8988T (cell line): ENCODE data around the gene ZNF593OS.

Experiments
- DNase-seq: peaks from one replicate; pipeline ENCODE4 v3.0.0; 2011

Gene ZNF593OS

DNA sequence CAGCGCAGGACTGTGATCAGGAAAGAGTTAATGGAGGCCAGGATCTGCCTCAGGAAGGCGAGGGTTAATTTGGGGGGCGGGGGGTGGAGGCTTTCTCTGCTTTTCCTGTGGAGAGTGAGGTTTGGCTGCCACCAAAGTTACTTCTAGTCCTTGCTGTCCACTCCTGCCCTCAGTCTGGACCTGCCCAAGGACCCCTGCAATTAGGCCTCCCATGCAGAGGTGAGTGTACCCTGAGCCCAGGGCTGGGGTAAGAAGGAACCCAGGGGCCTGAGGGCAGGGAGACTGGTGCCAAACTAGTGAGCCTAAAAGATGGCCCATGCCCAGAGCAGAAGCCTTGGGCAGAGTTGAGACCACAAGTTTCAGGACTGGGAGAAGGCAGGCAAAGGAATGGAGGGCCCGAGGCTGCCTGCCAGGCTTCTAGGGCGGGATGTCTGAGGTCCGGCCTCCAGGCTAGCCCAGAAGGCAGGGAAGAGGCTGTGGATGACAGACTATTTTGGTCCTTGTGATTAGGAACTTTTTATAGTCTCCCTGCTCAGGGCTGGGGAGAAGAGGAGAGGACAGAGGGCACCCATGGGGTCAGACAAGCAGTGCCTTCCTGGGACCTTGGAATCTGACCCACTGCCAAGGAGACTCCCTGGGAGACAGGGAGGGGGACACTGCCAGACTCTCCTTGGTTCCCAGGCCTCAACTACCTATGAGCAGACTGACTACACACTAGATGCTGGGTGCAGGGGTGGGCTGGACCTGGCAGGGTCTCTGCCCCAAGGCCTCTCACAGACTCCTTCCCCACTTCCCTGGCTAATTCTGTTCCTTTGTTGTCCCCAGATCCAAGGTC, 12.5 kb downstream of the ZNF593OS start, which contains the start of gene FAM110D:
Gene FAM110D (plus strand): TSS at position 172 of the 835 bp plus-strand sequence. CDS start 2,213 bp downstream, outside the sequence.
- no peak for DNase-seq

DNA sequence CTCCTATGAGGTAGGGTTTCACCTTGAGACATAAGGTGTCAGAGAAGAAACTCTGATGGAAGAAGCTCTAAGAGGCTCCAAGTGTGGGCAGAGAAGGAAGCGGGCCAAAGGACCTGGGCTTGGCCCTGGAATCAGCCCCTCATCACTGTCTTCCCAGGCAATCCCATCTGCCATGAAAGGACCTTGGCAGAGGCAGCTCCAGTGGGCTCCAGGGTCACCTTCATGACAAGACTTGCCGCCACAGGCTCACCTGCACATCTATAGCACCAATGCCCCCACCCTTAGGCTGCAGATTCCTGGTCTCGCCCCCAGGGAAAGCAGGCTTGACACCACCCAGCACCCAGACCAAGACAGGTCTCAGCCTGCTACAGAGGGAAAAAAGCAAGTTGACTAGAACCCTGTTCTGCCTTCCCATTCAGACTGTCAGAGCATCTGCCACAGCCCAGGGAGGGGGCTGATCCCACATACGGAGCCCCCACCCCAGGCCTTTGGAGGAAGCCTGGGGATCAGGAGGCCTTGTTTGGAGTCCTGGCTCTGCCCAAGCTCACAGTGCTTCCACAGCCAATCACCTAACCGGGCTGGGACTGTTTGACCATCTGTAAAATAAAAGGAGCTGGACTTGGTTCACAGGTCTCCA, 13.2 kb downstream of the ZNF593OS start:
- no peak for DNase-seq

DNA sequence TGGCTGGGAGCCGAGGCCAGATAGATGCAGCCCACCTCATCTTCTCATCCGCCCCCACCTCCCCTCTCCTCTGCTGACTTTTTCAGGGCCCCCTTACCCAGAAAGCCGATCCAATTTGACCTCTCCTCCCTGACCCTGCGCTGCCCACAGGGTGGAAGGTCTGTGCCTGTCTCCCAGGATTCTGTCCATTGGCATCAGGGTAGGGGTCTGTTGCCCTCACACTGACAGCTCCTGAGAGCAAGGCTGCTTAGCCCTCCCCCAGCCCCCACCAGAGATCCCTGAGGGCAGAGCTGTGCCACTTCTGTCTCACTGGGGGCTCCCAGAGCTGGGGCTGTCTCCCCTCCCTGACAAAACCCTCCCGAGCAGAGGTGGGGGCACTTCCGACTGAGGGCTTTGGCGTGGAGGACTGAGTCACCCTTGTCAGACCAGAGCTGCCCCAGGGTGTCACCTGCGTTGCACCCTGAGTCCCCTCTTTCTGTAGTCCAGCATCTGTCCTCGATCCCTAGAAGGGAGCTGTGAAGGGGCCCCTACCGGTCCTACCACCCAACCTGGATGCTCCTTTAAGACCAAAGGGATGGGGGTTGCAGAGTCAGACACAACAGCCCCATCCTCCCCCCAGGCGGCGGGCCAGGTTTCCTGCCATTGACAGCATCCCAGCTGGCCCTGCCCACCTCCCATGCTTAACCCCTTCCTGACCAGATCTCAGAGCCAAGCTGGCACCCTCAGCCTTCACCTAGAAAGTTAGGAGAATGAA, 15.2 kb downstream of the ZNF593OS start:
- DNase-seq = no peak

DNA sequence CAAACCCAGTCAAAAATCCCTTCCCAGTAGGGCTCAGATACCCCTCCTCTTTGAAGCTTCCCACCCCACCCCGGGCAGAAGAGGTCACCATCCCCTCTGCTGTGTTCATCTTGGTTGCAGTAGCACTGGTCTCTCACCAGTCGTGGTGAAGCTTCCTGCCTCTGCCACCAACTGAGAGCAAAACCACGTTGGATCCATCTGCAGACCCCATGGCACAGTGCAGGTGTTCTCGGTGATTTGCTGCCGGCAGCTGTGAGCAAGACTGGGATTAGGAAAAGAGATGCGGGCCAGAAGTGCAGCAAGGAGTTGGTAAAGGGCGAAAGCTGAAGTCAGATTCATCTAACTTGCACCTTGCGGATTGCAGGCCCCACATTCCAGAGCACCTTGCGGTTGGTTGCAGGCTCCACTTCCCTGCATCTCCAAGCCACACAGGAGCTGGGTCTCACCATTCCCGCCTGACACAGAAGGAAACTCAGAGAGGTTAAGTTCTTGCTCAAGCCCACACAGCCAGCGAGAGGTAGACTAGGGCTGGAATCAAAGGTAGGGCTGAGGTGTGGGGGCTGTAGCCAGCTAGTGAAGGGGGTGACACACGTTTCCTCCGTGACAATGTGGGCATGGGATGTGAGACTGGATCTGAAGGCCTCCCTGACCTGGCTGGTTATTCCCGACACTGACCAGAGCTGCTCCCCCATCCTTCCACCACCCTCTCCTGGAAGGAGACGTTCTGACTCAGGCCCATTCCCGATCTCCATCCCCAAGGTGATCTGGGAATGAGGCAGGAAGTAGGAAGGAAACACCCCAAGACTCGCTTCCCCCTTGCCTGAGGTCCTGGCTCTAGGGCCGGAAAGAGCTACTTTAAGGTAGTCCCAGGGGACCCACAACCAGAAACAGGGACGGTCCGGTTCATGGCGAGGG, 16.0 kb downstream of the ZNF593OS start:
- no peak for DNase-seq

DNA sequence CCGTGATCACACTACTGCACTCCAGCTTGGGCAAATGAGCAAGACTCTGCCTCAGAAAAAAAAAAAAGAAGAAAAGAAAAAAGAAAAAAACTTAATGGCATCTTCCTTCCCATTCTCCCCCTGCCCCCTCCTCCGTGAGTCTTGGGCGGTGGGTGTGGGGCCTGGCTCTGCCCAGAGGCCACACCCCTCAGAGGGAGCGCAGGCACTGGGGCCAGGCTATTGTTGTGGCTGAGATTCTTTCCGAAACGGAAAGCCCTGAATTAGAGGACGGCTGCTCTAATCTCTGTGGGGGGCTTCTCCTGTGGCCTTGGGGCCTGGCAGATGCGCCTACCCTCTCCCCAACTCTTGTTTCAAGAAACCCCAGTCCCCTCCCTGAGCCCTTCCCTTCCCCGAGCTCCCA, 16.9 kb downstream of the ZNF593OS start:
- no peak for DNase-seq

DNA sequence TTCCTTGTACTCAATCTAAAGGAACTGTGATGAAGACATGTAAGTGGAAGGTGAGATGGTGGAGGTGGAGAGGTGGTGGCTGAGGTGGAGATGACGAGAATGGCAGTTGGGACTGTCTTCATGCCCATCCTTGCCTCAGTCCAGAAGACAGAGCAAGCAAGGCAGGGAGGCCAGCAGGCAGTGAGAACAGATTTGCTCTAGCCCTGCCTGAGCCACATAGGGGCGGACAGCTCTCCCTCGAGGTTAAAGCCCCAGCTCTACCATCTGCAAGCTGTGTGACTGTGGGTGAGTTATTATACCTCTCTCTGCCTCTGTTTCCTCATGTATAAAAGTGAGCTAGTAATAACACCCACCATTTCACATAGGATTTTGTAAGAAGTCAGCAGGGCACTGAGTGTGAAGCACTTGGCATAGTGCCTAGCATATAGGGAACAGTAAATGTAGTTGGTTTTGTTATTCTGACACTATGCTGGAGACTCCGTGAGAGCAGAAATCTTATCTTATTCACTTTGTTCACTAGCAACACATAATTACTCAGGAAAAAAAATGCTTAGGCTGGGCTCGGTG, 17.6 kb downstream of the ZNF593OS start:
- DNase-seq = no peak

DNA sequence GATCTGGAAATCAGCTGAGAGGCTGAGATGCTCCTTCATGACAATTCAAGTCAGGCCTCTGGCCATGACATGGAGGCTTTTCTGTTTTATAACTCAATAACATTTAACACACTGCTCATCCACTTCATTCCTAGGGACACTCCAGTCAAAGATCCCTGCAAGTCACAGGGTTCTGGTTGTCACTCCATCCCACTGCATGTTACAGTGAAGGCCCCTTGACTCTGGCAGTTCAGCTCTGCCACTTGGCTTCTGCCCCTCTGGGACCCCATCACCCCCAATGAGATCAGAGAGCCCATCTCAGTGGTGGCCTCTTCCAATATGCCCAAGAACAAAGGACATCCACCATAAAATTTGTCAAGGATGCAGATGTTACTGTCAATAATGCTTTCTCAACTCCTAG, 22.7 kb downstream of the ZNF593OS start:
- DNase-seq = no peak

DNA sequence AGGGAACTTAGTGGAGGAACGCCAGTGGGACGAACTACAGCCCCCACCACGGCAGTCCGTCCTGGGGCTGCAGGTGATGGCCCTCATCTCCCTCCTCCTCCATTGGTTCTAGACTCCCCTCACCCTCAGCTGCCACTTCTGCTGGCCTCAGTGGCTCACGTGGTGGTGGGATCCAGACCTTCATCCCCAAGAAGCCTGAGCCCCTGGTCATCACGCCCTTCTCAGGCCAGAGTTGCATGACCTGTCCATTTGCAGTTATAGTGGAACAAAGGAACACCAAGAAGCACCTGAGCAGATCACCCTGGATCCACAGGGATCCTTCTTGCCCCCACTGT, 25.7 kb downstream of the ZNF593OS start:
- DNase-seq = no peak

DNA sequence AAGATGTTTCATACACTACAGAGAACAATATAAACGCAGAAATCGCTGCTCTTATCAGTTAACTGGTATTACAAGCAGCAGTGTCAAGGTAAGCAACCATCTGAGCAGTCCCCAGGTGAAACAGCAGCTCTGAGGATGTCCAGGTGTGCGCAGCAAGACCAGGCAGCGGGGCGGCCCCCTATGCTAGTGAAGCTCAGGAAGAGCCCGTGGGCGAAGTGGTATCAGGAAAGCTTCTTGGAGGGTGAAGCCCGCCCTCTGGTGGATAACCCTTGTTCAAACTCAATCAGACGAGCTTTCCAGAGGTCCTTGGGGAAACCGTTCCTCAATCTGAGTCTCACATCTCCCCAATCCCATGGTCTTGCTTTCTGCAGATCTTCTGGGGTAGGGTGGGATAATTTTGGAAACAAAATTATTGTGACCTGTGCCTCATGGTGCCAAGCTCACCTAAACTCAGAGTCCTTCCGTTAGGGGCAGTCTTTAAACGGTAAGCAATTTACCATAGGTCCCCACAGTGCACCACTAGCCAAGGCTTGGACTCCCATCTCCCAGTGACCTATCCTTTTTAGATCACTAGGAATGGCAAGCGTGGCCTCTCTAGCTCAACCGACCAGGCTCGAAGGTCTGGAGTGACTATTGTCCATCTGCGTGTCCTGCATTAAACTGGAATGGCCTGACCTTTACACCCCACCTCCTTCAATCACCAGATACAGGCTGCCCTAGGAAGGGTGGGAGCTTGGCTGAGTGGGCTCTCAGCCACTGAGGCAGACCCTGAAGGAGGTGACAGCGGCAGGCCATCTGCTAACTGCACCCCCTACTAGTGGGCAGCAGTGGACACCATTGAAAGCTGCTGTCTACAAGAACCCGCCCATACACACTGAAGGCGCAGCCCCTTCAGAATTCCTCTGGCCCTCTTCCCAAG, 26.3 kb downstream of the ZNF593OS start:
- DNase-seq = no peak

DNA sequence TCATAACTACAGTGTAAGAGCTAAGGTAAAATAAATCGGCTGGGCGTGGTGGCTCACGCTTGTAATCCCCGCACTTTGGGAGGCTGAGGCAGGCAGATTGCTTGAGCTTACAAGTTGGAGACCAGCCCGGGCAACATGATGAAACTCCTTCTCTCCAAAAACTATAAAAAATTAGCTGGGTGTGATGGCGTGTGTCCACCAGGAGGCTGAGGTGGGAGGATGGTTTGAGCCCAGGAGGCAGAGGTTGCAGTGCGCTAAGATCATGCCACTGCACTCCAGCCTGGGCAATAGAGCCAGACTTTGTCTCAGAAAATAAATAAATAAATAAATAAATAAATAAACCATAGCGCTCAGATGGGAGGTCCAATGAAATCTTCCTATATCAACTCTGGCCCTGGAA, 29.5 kb downstream of the ZNF593OS start:
- DNase-seq = no peak

DNA sequence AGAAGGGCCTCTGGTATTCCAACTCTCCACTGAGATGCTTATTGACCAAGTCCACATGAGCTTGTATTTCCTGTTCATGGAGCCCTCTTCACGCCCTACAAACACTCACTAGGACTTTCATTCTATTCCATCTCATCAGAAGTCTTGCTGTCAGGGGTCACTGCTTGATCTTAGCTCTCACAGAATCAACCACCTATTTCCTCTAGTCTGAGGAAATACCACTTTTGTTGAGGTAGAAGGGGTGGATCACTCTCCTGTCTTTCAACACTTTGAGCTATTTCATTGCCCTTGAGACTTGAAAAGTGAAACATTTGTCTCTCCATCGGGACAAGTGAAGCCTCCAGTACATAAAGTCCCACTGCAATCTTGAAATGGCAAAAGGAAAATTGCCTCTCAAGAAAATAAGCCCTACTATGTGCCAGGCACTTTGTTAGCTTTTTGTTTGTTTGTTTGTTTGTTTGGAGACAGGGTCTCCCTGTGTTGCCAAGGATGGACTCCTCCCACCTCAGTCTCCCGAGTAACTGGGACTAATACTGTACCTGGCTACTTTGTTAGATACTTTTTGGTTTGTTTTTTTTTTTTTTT, 32.6 kb downstream of the ZNF593OS start:
- DNase-seq = no peak

DNA sequence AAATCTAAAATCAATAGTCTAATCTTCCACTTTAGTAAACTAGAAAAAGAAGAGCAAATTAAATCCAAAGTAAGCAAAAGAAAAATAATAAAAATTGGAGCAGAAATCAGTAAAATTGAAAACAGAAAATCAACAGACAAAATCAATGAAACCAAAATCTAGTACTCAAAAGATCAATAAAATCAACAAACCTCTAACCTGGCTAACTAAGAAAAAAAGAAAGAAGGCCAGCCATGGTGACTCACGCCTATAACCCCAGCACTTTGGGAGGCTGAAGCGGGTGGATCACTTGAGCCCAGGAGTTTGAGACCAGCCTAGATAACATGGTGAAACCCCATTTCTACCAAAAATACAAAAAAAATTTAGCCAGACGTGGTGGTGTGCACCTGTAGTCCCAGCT, 37.2 kb downstream of the ZNF593OS start:
- DNase-seq = no peak

DNA sequence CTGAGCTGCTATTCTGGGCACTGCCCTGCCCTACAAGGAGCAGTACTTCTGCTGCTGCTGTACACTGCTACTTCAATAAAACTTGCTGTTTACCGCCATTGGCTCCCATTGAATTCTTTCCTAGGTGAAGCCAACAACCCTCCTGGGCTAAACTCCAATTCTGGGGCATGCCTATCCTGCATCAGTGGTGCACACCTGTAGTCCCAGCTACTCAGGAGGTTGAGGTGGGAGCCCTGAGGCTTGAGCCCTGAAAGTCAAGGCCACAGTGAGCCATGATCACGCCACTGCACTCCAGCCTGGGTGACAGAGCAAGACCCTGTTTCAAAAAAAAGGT, 38.8 kb downstream of the ZNF593OS start:
- DNase-seq = no peak

DNA sequence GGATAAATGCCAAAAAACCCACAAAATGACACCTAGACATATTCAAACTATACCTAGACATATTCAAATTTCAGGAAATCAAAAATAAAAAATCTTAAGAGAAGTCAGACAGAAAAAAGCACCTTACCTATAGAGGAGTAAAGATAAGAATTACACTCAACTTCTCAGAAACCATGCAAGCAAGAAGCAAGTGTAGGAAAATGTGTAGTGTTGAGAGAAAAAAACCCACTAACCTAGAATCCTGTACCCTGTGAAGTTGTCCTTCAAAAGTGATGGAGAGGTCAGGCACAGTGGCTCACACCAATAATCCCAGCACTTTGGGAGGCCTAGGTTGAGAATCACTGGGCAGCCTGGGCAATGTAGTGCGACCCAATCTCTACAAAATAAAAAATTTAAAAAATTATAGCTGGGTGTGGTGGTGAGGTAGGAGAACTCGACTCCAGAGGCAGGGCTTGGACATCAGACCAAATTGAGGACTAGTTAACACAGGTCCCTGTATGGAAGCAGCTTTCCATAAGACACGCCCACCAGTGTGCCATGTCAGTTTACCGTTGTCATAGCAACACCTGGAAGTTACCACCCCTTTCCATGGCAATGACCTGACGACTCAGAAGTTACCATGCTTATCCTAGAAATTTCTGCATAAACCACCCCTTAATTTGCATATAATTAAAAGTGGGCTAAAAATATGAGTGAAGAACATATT, 39.4 kb downstream of the ZNF593OS start:
- no peak for DNase-seq

DNA sequence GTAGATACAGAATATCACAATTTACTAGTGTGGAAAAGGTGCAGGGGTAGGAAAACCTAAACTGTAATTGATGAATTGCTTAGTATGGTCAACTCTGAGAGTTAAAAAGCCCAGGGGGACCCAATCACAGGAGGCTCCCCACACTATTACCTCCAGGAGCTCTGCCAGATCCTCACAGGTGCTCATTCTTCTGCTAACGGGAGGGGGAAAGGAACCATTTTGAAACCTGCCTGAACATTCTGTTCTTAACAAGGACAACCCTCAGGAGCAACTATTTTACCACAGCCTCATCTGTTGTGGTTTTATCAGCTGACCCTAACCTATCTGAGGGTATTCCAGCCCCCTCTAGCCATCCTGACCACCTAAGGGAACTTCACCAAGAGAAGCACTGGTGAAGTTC, 40.9 kb downstream of the ZNF593OS start:
- DNase-seq = no peak

DNA sequence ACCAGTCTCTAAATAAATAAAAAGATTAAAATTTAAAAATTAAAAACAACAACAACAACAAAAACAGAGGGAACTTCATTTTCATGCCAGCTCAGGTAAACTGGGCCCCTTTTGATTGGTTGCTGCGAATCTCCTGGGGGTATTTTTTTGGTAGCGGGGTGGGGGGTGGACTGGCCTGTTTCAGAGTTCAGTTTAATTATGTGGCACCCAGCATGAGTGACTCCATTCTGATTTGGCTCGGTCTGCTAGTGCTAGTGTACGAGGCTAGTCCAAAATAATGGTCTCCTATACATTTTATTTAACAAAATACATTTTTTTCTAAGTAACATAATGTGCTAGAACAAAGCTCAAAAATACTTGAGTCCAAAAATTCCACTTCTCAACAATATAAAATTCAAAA, 41.9 kb downstream of the ZNF593OS start:
- no peak for DNase-seq

DNA sequence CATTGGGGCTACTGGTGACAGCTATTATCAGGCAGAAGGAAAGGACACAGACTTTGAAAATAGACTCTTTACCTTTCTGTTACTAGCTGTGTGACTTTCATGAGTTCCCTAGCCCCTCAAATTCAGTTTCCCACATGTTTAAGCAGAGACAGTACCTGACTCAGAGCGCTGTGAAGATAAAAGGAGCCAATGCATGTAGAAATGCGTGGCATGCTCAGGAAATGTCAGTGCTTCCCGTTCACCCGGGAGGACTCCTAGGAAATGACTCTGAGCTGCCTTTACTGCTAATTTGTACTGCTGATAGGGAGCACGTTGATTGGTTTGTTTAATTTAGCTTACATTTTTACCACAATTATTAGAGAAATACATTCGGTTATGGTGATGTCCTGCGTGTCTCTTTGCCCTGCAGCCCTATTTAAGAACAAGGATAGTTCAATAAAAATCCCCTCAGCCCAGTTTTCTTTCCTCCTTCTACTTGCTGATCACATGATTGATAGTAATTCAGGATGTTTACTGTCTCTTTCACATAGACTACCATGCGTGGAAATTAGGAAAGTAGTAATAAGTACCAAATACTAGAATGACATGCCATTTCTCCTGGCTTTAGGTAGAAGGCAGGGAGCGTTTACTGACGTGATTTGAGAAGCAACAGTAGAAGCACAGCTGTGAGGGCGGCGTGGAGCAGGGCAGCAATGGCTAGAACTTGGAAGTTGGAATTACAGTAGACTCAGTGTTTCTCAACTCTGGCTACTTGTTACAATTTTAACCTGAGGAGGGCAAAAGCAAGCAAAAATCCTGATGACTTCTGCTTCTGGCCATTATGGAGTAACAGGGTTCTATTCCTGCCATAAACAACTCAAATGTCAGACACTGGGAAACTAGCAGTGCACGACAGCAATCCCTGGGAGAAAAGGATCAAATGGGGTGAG, 44.1 kb downstream of the ZNF593OS start:
- DNase-seq = no peak

DNA sequence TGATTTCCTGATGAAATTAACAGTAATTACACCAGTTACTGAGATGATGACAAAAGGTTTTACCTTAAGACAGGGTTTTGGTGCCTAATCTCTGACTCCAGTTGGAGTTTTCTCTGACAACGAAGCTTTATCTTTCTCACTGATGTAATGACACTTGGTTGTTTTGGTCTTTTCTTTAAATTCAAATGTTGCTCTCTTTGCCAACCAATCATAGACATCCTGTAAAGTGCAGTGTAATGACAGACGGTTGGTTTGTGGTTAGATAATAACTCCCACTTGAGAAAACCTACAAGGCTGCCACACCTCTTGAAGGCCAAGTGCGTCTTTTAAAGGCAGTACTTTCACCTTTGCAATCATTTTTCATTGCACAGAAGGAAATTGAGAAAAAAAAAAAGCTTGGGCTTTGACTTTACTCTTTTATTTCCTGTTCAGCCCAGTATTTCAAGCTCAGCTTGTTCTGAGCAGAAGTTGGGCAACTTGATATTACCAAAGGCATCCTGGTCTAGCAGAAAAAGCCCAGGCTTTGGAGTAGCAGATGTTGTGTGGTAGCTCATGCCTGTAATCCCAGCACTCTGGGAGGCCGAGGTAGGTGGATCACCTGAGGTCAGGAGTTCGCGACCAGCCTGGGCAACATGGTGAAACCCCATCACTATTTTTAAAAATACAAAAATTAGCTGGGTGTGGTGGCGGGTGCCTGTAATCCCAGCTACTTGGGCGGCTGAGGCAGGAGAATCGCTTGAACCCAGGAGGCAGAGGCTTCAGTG, 45.1 kb downstream of the ZNF593OS start:
- DNase-seq = no peak

DNA sequence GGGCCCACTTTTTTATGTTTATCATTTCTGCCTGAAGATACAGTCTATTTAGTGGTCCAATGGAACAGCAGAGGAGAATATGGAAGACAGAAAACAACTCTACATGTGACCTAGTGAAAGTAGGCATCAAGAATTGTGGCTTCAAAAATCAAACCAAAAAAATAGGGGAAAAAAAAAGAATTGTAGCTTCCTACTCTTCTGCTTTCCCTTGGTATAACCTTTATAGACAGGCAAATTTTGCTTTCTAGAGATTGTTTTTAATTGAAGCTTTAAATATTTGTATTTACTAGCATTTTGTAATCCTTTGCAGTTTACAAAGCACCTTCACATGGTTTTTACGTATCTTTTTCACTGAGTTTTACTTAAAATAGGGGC, 45.7 kb downstream of the ZNF593OS start:
- no peak for DNase-seq
